Measurements from ENCODE around the gene YRDC. TPM values are rescaled to one million over a fixed set of nuclear protein-coding genes. Genes with fewer than 3 reads are reported as not detected.

Gene YRDC
- total and polyA plus RNA-seq, 2 of the 13 experiments (the other 11 are each of a cell fraction or from before 2014, with no cell fraction given) = 27.5 to 29.2 TPM

GRCh38 chr1:37764414-37764825 lies 43.6 kb downstream of the YRDC start (continued):
- TF ChIP-seq ZNF776 (CRISPR knock-in tag; IDR thresholded peaks at IDR 0.05) (peak; percentile 98), TOE1 (CRISPR knock-in tag; IDR thresholded peaks at IDR 0.05) (peak; percentile 99; the same call in 1 of the 2 replicates), ZNF17 (CRISPR knock-in tag; IDR thresholded peaks at IDR 0.05) (peak; percentile 96), DMAP1 (CRISPR knock-in tag; IDR thresholded peaks at IDR 0.05) (peak; percentile 79; the same call in 1 of the 2 replicates), FOXA3 (CRISPR knock-in tag; IDR thresholded peaks at IDR 0.05) (peak; percentile 68; the same call in 1 of the 2 replicates), ZNF280B (CRISPR knock-in tag; IDR thresholded peaks at IDR 0.05; ENCODE audit: borderline replicate concordance) (peak; percentile 99), ZNF34 (CRISPR knock-in tag; IDR thresholded peaks at IDR 0.05; ENCODE audit: borderline replicate concordance) (0 out of 2 replicates have a peak, but pooled peaks have one; percentile 53), SPEN (CRISPR knock-in tag; IDR thresholded peaks at IDR 0.05; ENCODE audit: low read depth) (peak; percentile 87), ATF2 (CRISPR knock-in tag; IDR thresholded peaks at IDR 0.05) (peak; percentile 98), KMT2B (CRISPR knock-in tag; IDR thresholded peaks at IDR 0.05) (peak; percentile 93), ZNF512B (CRISPR knock-in tag; IDR thresholded peaks at IDR 0.05; ENCODE audit: borderline replicate concordance) (no peak), PATZ1 (CRISPR knock-in tag; IDR thresholded peaks at IDR 0.05) (peak; percentile 86), RARG (CRISPR knock-in tag; IDR thresholded peaks at IDR 0.05; ENCODE audit: low read depth) (peak; percentile 78; the same call in 1 of the 2 replicates), ZNF7 (CRISPR knock-in tag; IDR thresholded peaks at IDR 0.05) (peak; percentile 93)

All from HepG2 (cell line).